Uterus (tissue), 2 donors: Measurements from ENCODE around the gene AFAP1L1.

Experiments used
- POLR2A ChIP-seq, 2 donors: fragments of 450-650 bp; IDR thresholded peaks; one replicate each; pipeline ENCODE4 v1.6.1; 2016; ENCODE audit warnings: antibody characterized with exemption in 2 of 2, mild to moderate bottlenecking in 1 of 2, moderate library complexity in 1 of 2
- TF ChIP-seq, protein P1 (sequence below), 4 experiments: fragments of 200-600 bp in 2 of 4; fragments of 450-650 bp in 2 of 4; sonication (generic) in 2 of 4; IDR thresholded peaks; one replicate each; pipeline ENCODE4 v1.5.1; 2016 to 2019; ENCODE audit warnings: antibody characterized with exemption in 4 of 4, mild to moderate bottlenecking in 2 of 4, moderate library complexity in 1 of 4

GRCh38 chr5:149262315-149262714 lies 9.3 kb upstream of the AFAP1L1 start:
- TF ChIP-seq, protein P1, sequence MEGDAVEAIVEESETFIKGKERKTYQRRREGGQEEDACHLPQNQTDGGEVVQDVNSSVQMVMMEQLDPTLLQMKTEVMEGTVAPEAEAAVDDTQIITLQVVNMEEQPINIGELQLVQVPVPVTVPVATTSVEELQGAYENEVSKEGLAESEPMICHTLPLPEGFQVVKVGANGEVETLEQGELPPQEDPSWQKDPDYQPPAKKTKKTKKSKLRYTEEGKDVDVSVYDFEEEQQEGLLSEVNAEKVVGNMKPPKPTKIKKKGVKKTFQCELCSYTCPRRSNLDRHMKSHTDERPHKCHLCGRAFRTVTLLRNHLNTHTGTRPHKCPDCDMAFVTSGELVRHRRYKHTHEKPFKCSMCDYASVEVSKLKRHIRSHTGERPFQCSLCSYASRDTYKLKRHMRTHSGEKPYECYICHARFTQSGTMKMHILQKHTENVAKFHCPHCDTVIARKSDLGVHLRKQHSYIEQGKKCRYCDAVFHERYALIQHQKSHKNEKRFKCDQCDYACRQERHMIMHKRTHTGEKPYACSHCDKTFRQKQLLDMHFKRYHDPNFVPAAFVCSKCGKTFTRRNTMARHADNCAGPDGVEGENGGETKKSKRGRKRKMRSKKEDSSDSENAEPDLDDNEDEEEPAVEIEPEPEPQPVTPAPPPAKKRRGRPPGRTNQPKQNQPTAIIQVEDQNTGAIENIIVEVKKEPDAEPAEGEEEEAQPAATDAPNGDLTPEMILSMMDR (IDR thresholded peaks at IDR 0.05), result no peak
- TF ChIP-seq POLR2A (IDR thresholded peaks at IDR 0.05), result no peak
